ENCODE results near the gene SLC2A13. TPM values are rescaled to one million over a fixed set of nuclear protein-coding genes. Genes with fewer than 3 reads are reported as not detected.

The SLC2A13 gene
- total RNA-seq, 4 donors from 2014 or later: 9.2 to 15.2 (median 13.9) TPM

Other genes with a start within 250 kb of the SLC2A13 start
- gene LRRK2, start 118.9 kb upstream of the SLC2A13 start, total RNA-seq: 10 to 100 TPM in 2 of 4 donors, 1 to 10 TPM in 2; 5.7 to 11.1 (median 9.5) TPM

All from lower leg skin (tissue), 4 donors.